Renal cortical epithelial cell (primary cell): ENCODE results near the gene PAPLN. TPM values are rescaled to one million over a fixed set of nuclear protein-coding genes. Genes with fewer than 3 reads are reported as not detected.
A peak's percentile ranks its signal among the peaks of the same experiment; 100 is the strongest.

Experiments used
- DNase-seq: peaks from one replicate; pipeline ENCODE4 v3.0.0-alpha.2; 2011; ENCODE audit warnings: low read depth
- total RNA-seq: library from RNA; depleted of rRNA; stranded (reverse); fragments of >200 nt; gene quantifications from 2 replicates; pipeline ENCODE4 v1.2.3, GENCODE V29; 2014

Gene PAPLN
- total RNA-seq, 1 donor from 2014 or later, result 164 TPM

DNA sequence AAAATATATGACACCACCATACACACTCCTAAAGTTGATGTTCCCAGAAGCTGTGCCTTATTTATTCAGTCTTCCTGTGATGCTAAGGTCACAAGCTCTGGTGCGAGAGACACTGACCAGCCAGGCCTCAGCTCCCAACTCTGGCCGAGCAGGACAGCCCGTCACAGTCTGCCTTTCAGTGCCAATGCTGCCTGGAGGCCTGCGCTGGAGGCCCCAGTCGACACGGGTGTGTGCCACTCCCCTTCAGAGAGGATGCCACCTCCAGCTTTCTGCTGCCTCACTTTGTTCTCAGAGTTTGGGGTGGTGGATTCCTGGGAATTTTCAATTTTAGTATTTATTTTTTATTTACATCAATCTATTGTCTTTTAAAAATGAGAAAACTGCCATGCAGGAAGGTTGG is 7.3 kb upstream of the PAPLN start:
- no peak for DNase-seq

- no peak for DNase-seq
Observed at GRCh38 chr14:73231981-73232851, 5.1 kb upstream of the PAPLN start.

GRCh38 chr14:73232984-73233383 is 4.3 kb upstream of the PAPLN start:
- DNase-seq, result no peak

DNA sequence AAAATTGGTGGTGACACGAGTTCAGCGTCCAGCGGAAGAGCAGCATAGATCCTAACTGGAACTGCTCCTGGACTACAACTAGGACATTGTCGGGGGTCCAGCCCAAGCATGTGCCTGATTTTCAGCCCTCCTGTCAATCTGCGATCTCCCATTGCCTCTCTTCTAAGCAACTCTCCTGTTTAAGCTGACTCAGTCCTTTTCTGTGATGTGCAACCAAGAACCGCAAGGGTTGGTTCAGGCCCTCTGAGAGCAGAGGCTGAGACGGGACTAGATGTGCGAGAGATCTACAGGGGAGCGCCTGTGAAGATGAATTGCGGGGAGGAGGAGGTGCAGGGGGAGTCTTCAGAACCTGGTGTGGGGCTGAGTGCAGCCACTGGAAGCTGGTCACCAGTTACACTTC is 3.7 kb upstream of the PAPLN start:
- DNase-seq, result no peak

GRCh38 chr14:73234029-73234428 is 3.3 kb upstream of the PAPLN start:
- DNase-seq, result no peak

DNA sequence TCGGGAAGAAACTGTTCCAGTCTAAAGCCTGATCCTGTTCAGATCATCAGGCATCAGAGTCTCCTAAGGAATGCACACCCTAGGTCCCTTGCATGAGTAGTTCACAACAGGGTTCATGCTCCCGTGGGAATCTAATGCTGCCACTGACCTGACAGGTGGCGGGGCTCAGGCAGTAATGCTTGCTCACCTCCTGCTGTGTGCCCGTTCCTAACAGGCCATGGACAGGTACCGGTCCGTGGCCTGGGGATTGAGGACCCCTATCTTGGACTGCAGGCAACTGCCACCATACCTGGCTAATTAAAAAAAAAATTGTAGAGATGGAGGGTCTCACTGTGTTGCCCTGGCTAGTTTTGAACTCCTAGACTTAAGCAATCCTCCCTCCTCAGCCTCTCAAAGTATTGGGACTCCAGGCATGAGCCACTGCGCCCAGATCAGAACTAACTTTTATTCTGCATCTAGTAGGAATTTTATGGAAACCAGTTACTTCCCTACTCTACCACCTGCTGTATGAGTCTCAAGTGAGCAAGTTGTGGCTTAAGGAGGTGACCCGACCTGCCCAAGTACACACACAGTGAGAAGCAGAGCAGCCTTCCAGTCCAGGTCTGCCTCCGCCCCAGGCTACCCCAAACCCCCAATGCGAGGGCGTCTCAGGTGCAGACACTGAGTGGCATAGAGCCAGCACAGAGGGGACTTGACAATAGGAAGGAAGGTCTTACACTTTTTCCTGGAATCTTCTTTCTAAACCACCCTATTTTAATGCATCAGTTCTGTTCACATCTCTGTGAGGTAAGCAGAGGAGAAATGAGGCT is 2.5 kb upstream of the PAPLN start:
- DNase-seq, result no peak

GRCh38 chr14:73235531-73236155 is 1.7 kb upstream of the PAPLN start:
- DNase-seq, result no peak

DNA sequence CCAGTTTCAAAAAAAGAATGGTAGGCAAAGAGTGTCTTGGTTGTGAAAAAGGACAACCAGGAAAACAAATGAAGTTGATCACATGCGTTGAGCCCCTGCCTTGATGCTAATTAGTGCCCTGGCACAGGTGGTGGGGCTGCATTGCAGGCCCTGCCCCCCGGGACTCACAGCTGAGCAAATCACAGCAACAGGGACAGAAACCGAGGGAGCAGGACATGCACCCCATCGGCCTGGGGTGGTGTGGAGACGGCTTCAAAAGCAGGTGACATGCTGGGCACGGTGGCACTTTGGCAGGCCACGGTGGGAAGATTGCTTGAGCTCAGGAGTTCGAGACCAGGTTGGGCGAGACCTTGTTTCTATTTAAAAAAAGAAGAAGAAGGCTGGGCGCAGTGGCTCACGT is 1.1 kb upstream of the PAPLN start:
- no peak for DNase-seq

DNA sequence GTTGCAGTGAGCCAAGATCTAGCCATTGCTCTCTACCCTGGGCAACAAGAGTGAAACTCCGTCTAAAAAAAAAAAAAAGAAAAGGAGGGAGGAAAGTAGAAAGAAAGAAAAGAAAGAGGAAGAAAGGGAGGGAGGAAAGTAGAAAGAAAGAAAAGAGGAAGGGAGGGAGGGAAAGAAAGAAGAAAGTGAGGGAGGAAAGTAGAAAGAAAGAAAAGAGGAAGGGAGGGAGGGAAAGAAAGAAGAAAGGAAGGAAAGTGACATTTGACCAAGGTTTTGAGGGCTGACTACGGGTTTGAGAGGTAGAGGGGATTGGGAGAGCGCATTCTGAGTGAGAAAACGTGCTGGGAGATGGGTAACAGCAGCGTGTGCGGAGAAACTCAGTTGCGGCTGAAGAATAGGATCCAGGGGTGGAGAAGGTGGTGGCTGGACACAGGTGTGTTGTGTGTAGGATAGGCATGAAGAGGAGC is 521 bp upstream of the PAPLN start:
- DNase-seq, result no peak

- DNase-seq, result no peak
Observed at GRCh38 chr14:73237786-73238423, 599 bp downstream of the PAPLN start.

GRCh38 chr14:73238424-73238852 is 1.1 kb downstream of the PAPLN start:
- peak; percentile 96 for DNase-seq

DNA sequence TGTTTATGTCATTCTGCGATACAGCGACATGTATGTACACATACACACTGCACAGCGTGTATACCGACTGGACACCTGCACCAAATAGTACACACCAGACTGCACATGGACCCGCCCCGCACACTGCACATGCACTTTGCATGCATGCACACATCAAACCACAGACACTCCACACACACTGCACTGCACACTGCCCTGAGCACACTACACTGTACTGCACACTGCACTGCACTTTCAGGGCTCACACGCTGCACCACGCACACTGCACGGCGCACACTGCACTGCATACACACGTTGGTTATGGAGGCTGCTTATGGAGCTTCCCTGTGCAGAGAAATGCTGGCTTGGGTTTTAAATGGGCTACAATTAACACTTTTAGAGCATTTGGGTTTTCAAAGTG is 1.6 kb downstream of the PAPLN start:
- DNase-seq, result no peak

- DNase-seq, result peak; percentile 83
Observed at GRCh38 chr14:73239393-73240241, 2.3 kb downstream of the PAPLN start.

DNA sequence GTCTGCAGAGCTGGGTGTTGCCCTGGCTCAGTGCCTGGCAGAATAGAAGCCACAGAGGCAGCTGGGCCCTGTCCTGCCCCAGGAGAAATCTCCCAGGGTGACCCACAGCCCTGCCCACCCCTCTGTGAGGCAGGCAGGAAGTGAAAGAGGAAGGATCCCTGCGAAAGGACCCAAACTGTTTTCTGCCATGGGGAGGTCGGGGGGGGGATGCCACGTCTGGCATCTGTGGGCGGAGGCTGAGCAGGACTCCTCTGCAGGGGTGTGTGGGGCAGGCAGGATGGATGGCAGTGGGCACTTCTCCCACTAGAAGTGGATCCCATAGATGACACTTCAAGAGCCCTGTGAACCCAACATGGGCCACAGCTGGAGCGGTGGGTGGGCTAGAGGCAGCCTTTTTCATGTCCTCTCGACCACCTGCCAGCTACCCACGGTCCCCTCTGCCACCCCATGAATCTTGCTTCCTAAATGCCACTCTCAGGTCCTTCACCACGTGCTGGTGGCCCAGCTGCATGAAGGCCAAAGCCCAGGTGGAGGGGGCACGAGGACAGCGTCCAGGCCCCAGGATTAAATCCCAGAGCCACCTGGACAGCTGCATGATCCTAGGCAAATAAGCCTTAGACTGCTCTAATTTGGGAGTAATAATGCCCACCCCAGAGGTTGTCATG is 3.6 kb downstream of the PAPLN start:
- DNase-seq, result no peak

GRCh38 chr14:73241481-73242165 is 4.3 kb downstream of the PAPLN start:
- peak; percentile 82 for DNase-seq

DNA sequence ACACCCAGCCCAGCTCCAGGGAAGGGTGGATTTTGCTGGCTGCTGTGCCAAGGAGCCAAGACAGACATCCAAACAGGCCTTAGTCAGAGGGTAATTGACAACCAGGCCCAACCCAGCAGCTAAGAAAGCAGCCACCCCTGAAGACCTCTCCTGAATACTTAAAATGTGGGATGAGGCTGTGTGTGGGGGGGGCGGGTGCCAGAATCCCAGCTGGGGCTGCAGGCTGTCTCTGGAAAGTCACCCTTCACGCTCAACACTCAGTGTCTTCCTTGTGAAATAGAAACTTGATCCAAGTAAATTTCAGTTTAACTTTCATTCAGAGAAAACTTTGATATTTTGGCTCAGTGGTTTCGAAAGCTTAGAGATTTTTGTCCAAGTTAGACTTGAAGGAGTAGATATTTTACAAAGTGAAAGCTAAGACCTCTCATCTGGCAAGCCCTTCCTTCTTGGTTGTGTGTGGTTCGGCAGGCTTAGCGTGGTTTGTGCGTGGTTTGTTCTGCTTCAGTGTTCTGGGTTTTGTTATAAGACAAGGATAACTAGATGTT is 5.1 kb downstream of the PAPLN start:
- peak; percentile 84 for DNase-seq

- DNase-seq, result no peak
Observed at GRCh38 chr14:73243341-73243740, 6.0 kb downstream of the PAPLN start.

- DNase-seq, result no peak
Observed at GRCh38 chr14:73243748-73244147, 6.4 kb downstream of the PAPLN start.

- no peak for DNase-seq
Observed at GRCh38 chr14:73244541-73245290, 7.4 kb downstream of the PAPLN start.
